Heart right ventricle (tissue), 16 donors: Measurements from ENCODE around the gene PLSCR3. TPM values are rescaled to one million over a fixed set of nuclear protein-coding genes. Genes with fewer than 3 reads are reported as not detected.

Source experiments
- ATAC-seq, 8 donors: fragments of 200-7000 bp; cut with Tn5 transposase; one replicate each; pipeline ENCODE4 v1.9.1; 2020; ENCODE audit warnings: mild to moderate bottlenecking in 8 of 8, moderate library complexity in 8 of 8, moderate number of reproducible peaks in 1 of 8
- DNase-seq, 2 donors: peaks; one replicate each; pipeline ENCODE4 v3.0.0-alpha.2; 2020
- H3K27ac ChIP-seq, 10 donors: fragments of 200-600 bp; sonication (generic) in 2 of 10; one replicate each; pipeline versions ENCODE4 v1.5.0 to v1.8.0; 2020 to 2022; ENCODE audit warnings: mild to moderate bottlenecking in 3 of 10
- H3K27me3 ChIP-seq, 7 donors: fragments of 200-600 bp; one replicate each; pipeline ENCODE4 v1.8.0; 2021 to 2022; ENCODE audit warnings: mild to moderate bottlenecking in 2 of 7
- H3K36me3 ChIP-seq, 9 donors: fragments of 200-600 bp; sonication (generic) in 1 of 9; one replicate each; pipeline versions ENCODE4 v1.5.0 to v1.8.0; 2020 to 2022; ENCODE audit warnings: mild to moderate bottlenecking in 2 of 9
- H3K4me1 ChIP-seq, 9 donors: fragments of 200-600 bp; sonication (generic) in 1 of 9; one replicate each; pipeline versions ENCODE4 v1.5.0 to v1.8.0; 2020 to 2022; ENCODE audit warnings: mild to moderate bottlenecking in 4 of 9
- H3K4me3 ChIP-seq, 10 donors: fragments of 200-600 bp; sonication (generic) in 2 of 10; one replicate each; pipeline versions ENCODE4 v1.5.0 to v1.8.0; 2020 to 2022; ENCODE audit warnings: mild to moderate bottlenecking in 7 of 10, moderate library complexity in 2 of 10
- H3K9me3 ChIP-seq, 11 donors: fragments of 200-600 bp in 10 of 11; sonication (generic) in 2 of 11; one replicate each; pipeline versions ENCODE4 v1.5.0 to v1.8.0; 2013 to 2022; ENCODE audit warnings: mild to moderate bottlenecking in 2 of 11, control low read depth in 1 of 11, moderate library complexity in 1 of 11
- CTCF ChIP-seq, 9 donors: fragments of 200-600 bp; sonication (generic) in 2 of 9; IDR thresholded peaks; one replicate each; pipeline versions ENCODE4 v1.5.0 to v1.8.0; 2021 to 2022; ENCODE audit warnings: antibody characterized with exemption in 9 of 9, mild to moderate bottlenecking in 5 of 9, moderate library complexity in 1 of 9
- WGBS, 2 donors: extraction: QIAGEN DNeasy Blood & Tissue Kit; methylation state at CpG; one replicate each; pipeline ENCODE4 v1.1.7; 2013; ENCODE audit warnings: inconsistent platforms in 1 of 2; 5-methylcytosine and 5-hydroxymethylcytosine counted together
- intact Hi-C, 10 donors: fragments of 100-400 bp; cut with DNase I; formaldehyde crosslinking; loops; one replicate each; pipeline versions ENCODE4 v1.11.1 to v1.14.2; 2022
- polyA plus RNA-seq, 2 donors: library from polyadenylated mRNA; stranded (reverse); fragments of 200-250 nt; gene quantifications; one replicate each; pipeline ENCODE4 v1.2.3, GENCODE V29; 2013
- total RNA-seq, 10 donors: library from RNA; stranded (reverse); fragmentation: NEBNext Ultra II Directional in 3 of 10; extraction: Animal tissue kit (Norgen Biotek cat#: 25700) in 3 of 10; gene quantifications; one replicate each; pipeline versions ENCODE4 v1.2.1 to v1.2.4, GENCODE V29; 2021 to 2023
- donor health status: Arrhythmogenic right ventricular cardiomyopathy.
- donor health status: ischemic (EF 13 %, LVEDD 7.1; RV severe dilation, severe dysfunction).
- donor health status: healthy with polysubstance abuse.
- donor health status: DM: no; HTN: yes; CAD: no.
- donor health status: DM: no; HTN: no; CAD: no.
- donor health status: ischemic (EF 25% LVEDD 6.9; RV normal size, moderate dysfunction).
- donor health status: ischemic (EF 25% LVEDD 5.7; RV mildly dilated, moderate dysfunction).
- donor health status: healthy.
- donor health status: DM: yes; HTN: yes; CAD: no.
- donor health status: Ischemic cardiomyopathy.
- donor health status: ischemic (EF 35%, LVEDD 5.7; RV mildly dilated, moderate dysfunction).
- donor health status: nonischemic (EF 11% LVEDD 7.7; RV severe dilation, severe dysfunction).
- donor health status: DM: yes; HTN: yes; CAD: no.
- donor health status: PGD.
- donor health status: ischemic (EF 29% LVEDD 5.4; RV normal size, mild dysfunction).
- donor health status: nonischemic (EF 23%, LVEDD 6.1; RV moderate dilation, normal function).

The PLSCR3 gene
- total and polyA plus RNA-seq, 12 donors: 14.4 to 32.9 (median 17.7) TPM

- H3K27ac ChIP-seq: peak within 1 kb of the TSS; percentile 80 to 96 (median 88)
- TF ChIP-seq CTCF (IDR thresholded peaks at IDR 0.05): peak in 2 of 9 donors; percentile 8 to 13
- H3K36me3 ChIP-seq: peaks cover 0 to 10% (median 0%) of the 10 kb centered on the region in 9 donors
- intact Hi-C loops: loop anchor here in 4 of 10 donors (1.0 to 5.0 kb wide), 4 partner anchors 10 to 97 kb away; partner anchors contain the start of genes FGF11 (in 2 of the 4), TMEM102 (in 2 of the 4), EIF5A (in 1 of the 4) and PLSCR3 (in 1 of the 4)
- DNase-seq (peak; percentile 97 to 99), ATAC-seq (peak; percentile 91 to 97 (median 96))
- H3K9me3 ChIP-seq: no peaks in the 10 kb centered on the region
- 1% methylated on average over 49 of the region's 49 CpGs for WGBS, 2 donors
- peak within 1 kb of the TSS; percentile 54 to 87 (median 68) for H3K4me3 ChIP-seq
- H3K4me1 ChIP-seq: peaks cover 13 to 28% (median 19%) of the 10 kb centered on the region in 9 donors
- peaks cover 0 to 17% (median 0%) of the 10 kb centered on the region in 7 donors for H3K27me3 ChIP-seq
Measured at GRCh38 chr17:7403977-7404736, 9.8 kb upstream of the PLSCR3 start, which contains the start of gene TMEM256. TMEM256 (minus strand) TSS chr17:7404097; CDS start chr17:7404084, 13 bp downstream.

DNA sequence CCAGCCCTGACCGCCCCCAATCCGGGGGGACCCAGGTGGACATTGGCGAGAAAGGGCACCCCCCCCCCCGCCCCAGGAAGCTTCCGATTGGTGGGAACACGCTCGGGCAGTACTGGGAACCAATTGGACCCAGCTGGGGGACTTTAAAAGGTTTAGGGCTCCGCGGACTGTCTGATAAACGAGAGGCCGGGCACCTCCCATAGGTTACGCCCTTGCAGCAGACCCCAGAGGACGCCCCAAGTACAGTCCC is 9.3 kb upstream of the PLSCR3 start:
- peak; percentile 44 to 74 (median 64) for ATAC-seq
- WGBS, 2 donors: 0% methylated on average over 13 of the region's 13 CpGs
- peak in 1 of 2 donors; percentile 73 for DNase-seq
- Histone ChIP-seq H3K4me3 (peak overlapping the region; percentile 50 to 87 (median 68)), H3K4me1 (peaks cover 13 to 28% (median 19%) of the 10 kb centered on the region in 9 donors), H3K27ac (peak overlapping the region; percentile 80 to 96 (median 88)), H3K9me3 (no peaks in the 10 kb centered on the region), H3K27me3 (peaks cover 0 to 17% (median 0%) of the 10 kb centered on the region in 7 donors), H3K36me3 (peaks cover 0 to 7% (median 0%) of the 10 kb centered on the region in 9 donors)
- intact Hi-C loops: loop anchor here in 4 of 10 donors (2.0 to 5.0 kb wide), 3 partner anchors 34 to 96 kb away; partner anchors contain the start of genes FGF11 (in 2 of the 4), TMEM102 (in 2 of the 4), EIF5A (in 1 of the 4) and TMEM95 (in 1 of the 4)
- TF ChIP-seq CTCF (IDR thresholded peaks at IDR 0.05): no peak

DNA sequence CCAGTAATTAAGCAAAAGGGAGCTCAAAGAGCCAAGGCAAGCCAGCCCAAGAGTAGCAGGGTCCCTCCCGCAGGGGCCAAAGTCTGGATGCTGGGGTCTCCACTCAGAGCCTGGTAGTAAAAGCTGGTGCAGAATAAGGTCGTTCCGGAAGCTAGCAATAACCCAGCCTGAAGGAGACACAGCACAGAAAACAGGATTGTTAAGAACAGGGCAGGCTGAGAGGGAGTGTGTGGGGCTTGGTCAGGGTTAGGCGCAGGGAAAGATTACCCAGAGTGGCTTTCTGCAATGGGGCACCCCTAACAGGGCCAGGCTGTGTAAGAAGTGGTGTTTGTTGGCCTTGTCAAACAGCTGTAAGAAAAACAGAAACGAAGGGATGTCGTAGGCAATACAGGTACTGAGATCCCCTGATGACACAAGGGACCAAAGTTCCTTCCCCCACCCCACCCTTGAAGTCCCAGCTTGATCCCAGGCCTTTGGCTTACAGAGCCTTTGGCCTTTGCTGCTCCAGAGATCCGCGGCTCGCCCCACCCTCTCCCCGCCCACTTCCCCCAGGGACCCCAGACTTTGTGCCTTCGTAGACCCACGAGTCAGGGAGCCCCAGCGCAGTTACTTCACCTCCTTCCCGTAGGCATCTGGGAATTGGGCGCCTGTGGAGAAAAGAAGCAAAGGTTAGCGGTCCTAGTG is 8.9 kb upstream of the PLSCR3 start:
- 8 to 10% methylated on average over 16 of the region's 16 CpGs for WGBS, 2 donors
- Histone ChIP-seq H3K27me3 (peaks cover 0 to 17% (median 0%) of the 10 kb centered on the region in 7 donors), H3K9me3 (no peaks in the 10 kb centered on the region), H3K4me1 (peaks cover 13 to 28% (median 19%) of the 10 kb centered on the region in 9 donors), H3K27ac (peak overlapping the region; percentile 80 to 96 (median 88)), H3K4me3 (peak overlapping the region; percentile 50 to 87 (median 68)), H3K36me3 (peaks cover 0 to 6% (median 0%) of the 10 kb centered on the region in 9 donors)
- TF ChIP-seq CTCF (IDR thresholded peaks at IDR 0.05): no peak
- peak in 6 of 8 donors; percentile 5 to 27 (median 16) for ATAC-seq
- intact Hi-C loops: loop anchor here in 4 of 10 donors (2.0 to 5.0 kb wide), 3 partner anchors 34 to 96 kb away; partner anchors contain the start of genes FGF11 (in 2 of the 4), TMEM102 (in 2 of the 4), EIF5A (in 1 of the 4) and TMEM95 (in 1 of the 4)
- peak; percentile 74 for DNase-seq

DNA sequence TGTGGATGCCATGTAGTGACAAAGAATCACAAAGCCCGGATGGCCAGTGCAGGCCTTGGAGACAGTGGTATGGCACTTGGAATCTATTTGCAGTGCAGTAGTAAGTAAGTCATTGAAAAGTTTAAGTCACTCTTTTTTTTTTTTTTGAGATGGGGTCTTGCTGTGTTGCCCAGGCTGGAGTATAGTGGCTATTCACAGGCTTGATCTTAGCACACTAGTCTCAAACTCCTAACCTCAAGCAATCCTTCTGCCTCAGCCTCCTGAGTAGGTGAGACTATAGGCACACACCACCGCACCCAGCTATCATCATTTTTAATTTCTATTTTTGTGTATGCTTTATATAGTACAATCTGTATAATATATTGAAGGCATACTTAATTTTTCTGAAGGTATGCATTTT is 4.3 kb upstream of the PLSCR3 start:
- TF ChIP-seq CTCF (IDR thresholded peaks at IDR 0.05): no peak
- 81 to 88% methylated on average over 2 of the region's 2 CpGs for WGBS, 2 donors
- Histone ChIP-seq H3K9me3 (no peaks in the 10 kb centered on the region), H3K4me3 (no peak overlapping the region), H3K36me3 (peaks cover 0 to 6% (median 0%) of the 10 kb centered on the region in 9 donors), H3K27me3 (no peaks in the 10 kb centered on the region), H3K27ac (no peak overlapping the region), H3K4me1 (peaks cover 7 to 31% (median 27%) of the 10 kb centered on the region in 9 donors)
- intact Hi-C loops: no loop called here
- DNase-seq (no peak), ATAC-seq (no peak)
